Measurements from ENCODE around the gene MAP3K4.

The MAP3K4 gene

GRCh38 chr6:161143663-161144430 lies 152.3 kb downstream of the MAP3K4 start:
- H3K36me3 Mint-ChIP-seq: peaks cover 22 to 42% of the 10 kb centered on the region in 2 donors
- H3K27ac Mint-ChIP-seq: no peak overlapping the region
- DNase-seq (no peak), ATAC-seq (replicated peaks) (no peak)
- peaks cover 0 to 4% of the 10 kb centered on the region in 2 donors for H3K9me3 Mint-ChIP-seq
- H3K4me3 Mint-ChIP-seq: no peak overlapping the region
- no peaks in the 10 kb centered on the region for H3K4me1 Mint-ChIP-seq
- H3K27me3 Mint-ChIP-seq: no peaks in the 10 kb centered on the region

GRCh38 chr6:161150136-161150535 lies 158.6 kb downstream of the MAP3K4 start:
- Mint-ChIP-seq H3K27me3 (no peaks in the 10 kb centered on the region), H3K36me3 (peaks cover 12 to 22% of the 10 kb centered on the region in 2 donors), H3K27ac (no peak overlapping the region), H3K4me1 (no peaks in the 10 kb centered on the region), H3K4me3 (no peak overlapping the region), H3K9me3 (no peaks in the 10 kb centered on the region)
- no peak for ATAC-seq (replicated peaks)
- DNase-seq: no peak

- no peaks in the 10 kb centered on the region for H3K27me3 Mint-ChIP-seq
- no peak for ATAC-seq (replicated peaks)
- H3K4me1 Mint-ChIP-seq: no peaks in the 10 kb centered on the region
- H3K27ac Mint-ChIP-seq: no peak overlapping the region
- peaks cover 12 to 22% of the 10 kb centered on the region in 2 donors for H3K36me3 Mint-ChIP-seq
- H3K4me3 Mint-ChIP-seq: no peak overlapping the region
- no peaks in the 10 kb centered on the region for H3K9me3 Mint-ChIP-seq
- DNase-seq: no peak
Measured at GRCh38 chr6:161150566-161150965, 159.0 kb downstream of the MAP3K4 start.

GRCh38 chr6:161151059-161151645 lies 159.6 kb downstream of the MAP3K4 start:
- Mint-ChIP-seq H3K4me1 (no peaks in the 10 kb centered on the region), H3K27ac (no peak overlapping the region), H3K27me3 (no peaks in the 10 kb centered on the region), H3K36me3 (peaks cover 12 to 22% of the 10 kb centered on the region in 2 donors), H3K9me3 (no peaks in the 10 kb centered on the region), H3K4me3 (no peak overlapping the region)
- no peak for DNase-seq
- no peak for ATAC-seq (replicated peaks)

- ATAC-seq (replicated peaks) (no peak), DNase-seq (no peak)
- H3K4me3 Mint-ChIP-seq: no peak overlapping the region
- peaks cover 9 to 17% of the 10 kb centered on the region in 2 donors for H3K36me3 Mint-ChIP-seq
- H3K4me1 Mint-ChIP-seq: no peaks in the 10 kb centered on the region
- H3K27ac Mint-ChIP-seq: peak overlapping the region; percentile 48
- H3K27me3 Mint-ChIP-seq: no peaks in the 10 kb centered on the region
- H3K9me3 Mint-ChIP-seq: peaks cover 1 to 2% of the 10 kb centered on the region in 2 donors
Measured at GRCh38 chr6:161151660-161152526, 160.3 kb downstream of the MAP3K4 start.

GRCh38 chr6:161152527-161152862 lies 160.9 kb downstream of the MAP3K4 start:
- H3K4me1 Mint-ChIP-seq: no peaks in the 10 kb centered on the region
- H3K9me3 Mint-ChIP-seq: peaks cover 2 to 4% of the 10 kb centered on the region in 2 donors
- DNase-seq (no peak), ATAC-seq (replicated peaks) (no peak)
- no peaks in the 10 kb centered on the region for H3K27me3 Mint-ChIP-seq
- peaks cover 15 to 21% of the 10 kb centered on the region in 2 donors for H3K36me3 Mint-ChIP-seq
- no peak overlapping the region for H3K27ac Mint-ChIP-seq
- H3K4me3 Mint-ChIP-seq: no peak overlapping the region

- H3K27me3 Mint-ChIP-seq: no peaks in the 10 kb centered on the region
- no peaks in the 10 kb centered on the region for H3K4me1 Mint-ChIP-seq
- no peak for DNase-seq
- H3K9me3 Mint-ChIP-seq: peaks cover 2 to 4% of the 10 kb centered on the region in 2 donors
- H3K4me3 Mint-ChIP-seq: no peak overlapping the region
- no peak overlapping the region for H3K27ac Mint-ChIP-seq
- H3K36me3 Mint-ChIP-seq: peaks cover 21 to 23% of the 10 kb centered on the region in 2 donors
- ATAC-seq (replicated peaks): peak; percentile 74 to 77
Measured at GRCh38 chr6:161152907-161153662, 161.5 kb downstream of the MAP3K4 start.

- peaks cover 24 to 27% of the 10 kb centered on the region in 2 donors for H3K36me3 Mint-ChIP-seq
- no peak for ATAC-seq (replicated peaks)
Measured at GRCh38 chr6:161153725-161154124, 162.2 kb downstream of the MAP3K4 start.

GRCh38 chr6:161154796-161155335 lies 163.3 kb downstream of the MAP3K4 start:
- Mint-ChIP-seq H3K4me1 (no peaks in the 10 kb centered on the region), H3K9me3 (peaks cover 2 to 4% of the 10 kb centered on the region in 2 donors)
- ATAC-seq (replicated peaks): no peak

More at GRCh38 chr6:161153725-161154124, 162.2 kb downstream of the MAP3K4 start:
- no peaks in the 10 kb centered on the region for H3K4me1 Mint-ChIP-seq
- H3K27ac Mint-ChIP-seq: no peak overlapping the region
- H3K9me3 Mint-ChIP-seq: peaks cover 2 to 4% of the 10 kb centered on the region in 2 donors
- DNase-seq: no peak
- H3K4me3 Mint-ChIP-seq: no peak overlapping the region
- no peaks in the 10 kb centered on the region for H3K27me3 Mint-ChIP-seq

GRCh38 chr6:161161121-161161520 lies 169.6 kb downstream of the MAP3K4 start:
- peaks cover 32 to 47% of the 10 kb centered on the region in 2 donors for H3K36me3 Mint-ChIP-seq
- H3K4me3 Mint-ChIP-seq: no peak overlapping the region
- H3K9me3 Mint-ChIP-seq: peaks cover 2 to 4% of the 10 kb centered on the region in 2 donors
- H3K27ac Mint-ChIP-seq: no peak overlapping the region
- DNase-seq: no peak
- no peak for ATAC-seq (replicated peaks)
- H3K27me3 Mint-ChIP-seq: no peaks in the 10 kb centered on the region
- no peaks in the 10 kb centered on the region for H3K4me1 Mint-ChIP-seq

More at GRCh38 chr6:161154796-161155335, 163.3 kb downstream of the MAP3K4 start:
- H3K27ac Mint-ChIP-seq: no peak overlapping the region
- no peak overlapping the region for H3K4me3 Mint-ChIP-seq
- H3K27me3 Mint-ChIP-seq: no peaks in the 10 kb centered on the region
- H3K36me3 Mint-ChIP-seq: peaks cover 24 to 27% of the 10 kb centered on the region in 2 donors
- DNase-seq: no peak

GRCh38 chr6:161161889-161162624 lies 170.5 kb downstream of the MAP3K4 start:
- ATAC-seq (replicated peaks) (no peak), DNase-seq (no peak)
- H3K9me3 Mint-ChIP-seq: peaks cover 0 to under 1% of the 10 kb centered on the region in 2 donors
- peaks cover 0 to 5% of the 10 kb centered on the region in 2 donors for H3K27me3 Mint-ChIP-seq
- H3K4me1 Mint-ChIP-seq: no peaks in the 10 kb centered on the region
- no peak overlapping the region for H3K4me3 Mint-ChIP-seq
- H3K36me3 Mint-ChIP-seq: peaks cover 30 to 48% of the 10 kb centered on the region in 2 donors
- H3K27ac Mint-ChIP-seq: no peak overlapping the region

- H3K9me3 Mint-ChIP-seq: no peaks in the 10 kb centered on the region
- H3K4me3 Mint-ChIP-seq: no peak overlapping the region
- no peaks in the 10 kb centered on the region for H3K4me1 Mint-ChIP-seq
- DNase-seq (no peak), ATAC-seq (replicated peaks) (no peak)
- no peak overlapping the region for H3K27ac Mint-ChIP-seq
- peaks cover 23 to 43% of the 10 kb centered on the region in 2 donors for H3K36me3 Mint-ChIP-seq
- peaks cover 0 to 5% of the 10 kb centered on the region in 2 donors for H3K27me3 Mint-ChIP-seq
Measured at GRCh38 chr6:161162722-161163121, 171.2 kb downstream of the MAP3K4 start.
